Measurements from ENCODE around the gene TRIM13.

The TRIM13 gene

GRCh38 chr13:49995625-49996101, 1.2 kb upstream of the TRIM13 start:
- no peak for DNase-seq (ENCODE audit: low read depth, low spot score)
- no peak overlapping the region for H3K27ac ChIP-seq

GRCh38 chr13:49996161-49996915, 504 bp upstream of the TRIM13 start:
- DNase-seq (ENCODE audit: low read depth, low spot score), result peak; percentile 66
- peak overlapping the region; percentile 90 for H3K27ac ChIP-seq

- H3K27ac ChIP-seq, result peak overlapping the region; percentile 90
- no peak for DNase-seq (ENCODE audit: low read depth, low spot score)
Observed at GRCh38 chr13:49997955-49998354, 1.1 kb downstream of the TRIM13 start.

- no peak for DNase-seq (ENCODE audit: low read depth, low spot score)
- no peak overlapping the region for H3K27ac ChIP-seq
Observed at GRCh38 chr13:49998714-49999624, 2.1 kb downstream of the TRIM13 start.

GRCh38 chr13:50001287-50001686, 4.4 kb downstream of the TRIM13 start:
- DNase-seq (ENCODE audit: low read depth, low spot score), result no peak
- H3K27ac ChIP-seq, result no peak overlapping the region

GRCh38 chr13:50006426-50007135, 9.7 kb downstream of the TRIM13 start:
- H3K27ac ChIP-seq, result no peak overlapping the region
- DNase-seq (ENCODE audit: low read depth, low spot score), result no peak

- no peak overlapping the region for H3K27ac ChIP-seq
- no peak for DNase-seq (ENCODE audit: low read depth, low spot score)
Observed at GRCh38 chr13:50011461-50011860, 14.6 kb downstream of the TRIM13 start.

- H3K27ac ChIP-seq, result no peak overlapping the region
- no peak for DNase-seq (ENCODE audit: low read depth, low spot score)
Observed at GRCh38 chr13:50012396-50013169, 15.7 kb downstream of the TRIM13 start.

GRCh38 chr13:50014386-50014785, 17.5 kb downstream of the TRIM13 start:
- no peak for DNase-seq (ENCODE audit: low read depth, low spot score)
- H3K27ac ChIP-seq, result no peak overlapping the region

- DNase-seq (ENCODE audit: low read depth, low spot score), result no peak
- no peak within 1 kb of the TSS for H3K27ac ChIP-seq
Observed at GRCh38 chr13:50015258-50015657, 18.4 kb downstream of the TRIM13 start, which contains the start of gene KCNRG. Gene KCNRG, plus strand, starts transcription at chr13:50015444. Its CDS starts 50 bp downstream, at chr13:50015494.

GRCh38 chr13:50015750-50016149, 18.9 kb downstream of the TRIM13 start:
- no peak overlapping the region for H3K27ac ChIP-seq
- DNase-seq (ENCODE audit: low read depth, low spot score), result no peak

- H3K27ac ChIP-seq, result no peak overlapping the region
- DNase-seq (ENCODE audit: low read depth, low spot score), result no peak
Observed at GRCh38 chr13:50016444-50016843, 19.6 kb downstream of the TRIM13 start.

- no peak overlapping the region for H3K27ac ChIP-seq
- DNase-seq (ENCODE audit: low read depth, low spot score), result no peak
Observed at GRCh38 chr13:50017819-50018218, 21.0 kb downstream of the TRIM13 start.

GRCh38 chr13:50025436-50025835, 28.6 kb downstream of the TRIM13 start:
- H3K27ac ChIP-seq, result no peak overlapping the region

GRCh38 chr13:50026788-50027473, 30.1 kb downstream of the TRIM13 start:
- H3K27ac ChIP-seq, result no peak overlapping the region
- DNase-seq (ENCODE audit: low read depth, low spot score), result no peak

More at GRCh38 chr13:50025436-50025835, 28.6 kb downstream of the TRIM13 start:
- DNase-seq (ENCODE audit: low read depth, low spot score), result no peak

- no peak for DNase-seq (ENCODE audit: low read depth, low spot score)
- peak overlapping the region; percentile 36 for H3K27ac ChIP-seq
Observed at GRCh38 chr13:50030315-50030714, 33.5 kb downstream of the TRIM13 start.

- no peak for DNase-seq (ENCODE audit: low read depth, low spot score)
- no peak overlapping the region for H3K27ac ChIP-seq
Observed at GRCh38 chr13:50033725-50034124, 36.9 kb downstream of the TRIM13 start.

- H3K27ac ChIP-seq, result no peak overlapping the region
- no peak for DNase-seq (ENCODE audit: low read depth, low spot score)
Observed at GRCh38 chr13:50037788-50038187, 40.9 kb downstream of the TRIM13 start.

- DNase-seq (ENCODE audit: low read depth, low spot score), result no peak
Observed at GRCh38 chr13:50038266-50038665, 41.4 kb downstream of the TRIM13 start.

More at GRCh38 chr13:50038266-50038665, 41.4 kb downstream of the TRIM13 start:
- no peak overlapping the region for H3K27ac ChIP-seq

Data from epithelial cell of prostate (primary cell).